Caco-2 (cell line): Measurements from ENCODE around the gene KRT77. TPM values are rescaled to one million over a fixed set of nuclear protein-coding genes. Genes with fewer than 3 reads are reported as not detected.
"Not testable (repeated sequence)": the region's sequence is repeated elsewhere in the genome, so short reads cannot be mapped to it uniquely, and the experiment has no call there.

Source experiments
- BruUV-seq: library from RNA; stranded (reverse); fragments of 400-500 nt; replicated peaks from 2 replicates; lab custom pipeline; 2021; lab: Mats Ljungman, UMichigan
- CTCF ChIA-PET: fragments of 300-600 bp; sonication (Branson Sonifier 250); formaldehyde crosslinking; loops from one replicate; lab custom pipeline; 2022; ENCODE audit warnings: antibody characterized with exemption; lab: Charles Lee
- POLR2A ChIA-PET: fragments of 300-600 bp; sonication (Branson Sonifier 250); formaldehyde crosslinking; loops from one replicate; lab custom pipeline; 2022; ENCODE audit warnings: antibody characterized with exemption; lab: Charles Lee
- DNase-seq, 2 experiments: peaks; one replicate each; pipeline versions ENCODE4 v3.0.0 to v3.0.0-alpha.2; 2020 to 2022
- H3K27me3 ChIP-seq: replicated peaks from 2 replicates; pipeline ENCODE4 v1.6.0; 2011; ENCODE audit warnings: low read length; ENCODE audit not compliant: control insufficient read depth, insufficient read depth
- H3K36me3 ChIP-seq: 2 replicates; pipeline ENCODE4 v1.5.1; 2011; ENCODE audit warnings: low read length; ENCODE audit not compliant: control insufficient read depth, insufficient read depth
- H3K4me1 ChIP-seq: fragments of 250-450 bp; sonication (Bioruptor Pico); 2 replicates; pipeline ENCODE4 v1.5.1; 2020; ENCODE audit warnings: mild to moderate bottlenecking
- H3K4me3 ChIP-seq: 2 replicates; pipeline ENCODE4 v1.5.1; 2011; ENCODE audit warnings: low read depth, mild to moderate bottlenecking, control low read depth, low read length
- H3K9me3 ChIP-seq: fragments of 250-450 bp; sonication (Bioruptor Pico); 2 replicates; pipeline ENCODE4 v1.5.1; 2020; ENCODE audit warnings: mild to moderate bottlenecking, moderate library complexity
- H3K27ac Mint-ChIP-seq: one replicate; pipeline ENCODE4 v1.8.0; 2022; ENCODE audit warnings: mixed read lengths; ENCODE audit not compliant: unreplicated experiment
- H3K27me3 Mint-ChIP-seq: one replicate; pipeline ENCODE4 v1.8.0; 2022; ENCODE audit warnings: mixed read lengths; ENCODE audit not compliant: insufficient read depth, unreplicated experiment
- H3K36me3 Mint-ChIP-seq: one replicate; pipeline ENCODE4 v1.8.0; 2022; ENCODE audit warnings: mild to moderate bottlenecking, mixed read lengths; ENCODE audit not compliant: insufficient read depth, unreplicated experiment
- H3K4me1 Mint-ChIP-seq: one replicate; pipeline ENCODE4 v1.8.0; 2022; ENCODE audit warnings: low read depth, mixed read lengths; ENCODE audit not compliant: unreplicated experiment
- H3K4me3 Mint-ChIP-seq: one replicate; pipeline ENCODE4 v1.8.0; 2022; ENCODE audit warnings: mild to moderate bottlenecking, moderate library complexity, mixed read lengths; ENCODE audit not compliant: unreplicated experiment
- H3K9me3 Mint-ChIP-seq: one replicate; pipeline ENCODE4 v1.8.0; 2022; ENCODE audit warnings: mixed read lengths; ENCODE audit not compliant: unreplicated experiment
- intact Hi-C: fragments of 100-400 bp; cut with micrococcal nuclease; formaldehyde crosslinking; loops from one replicate; pipeline ENCODE4 v1.10.0; 2022; ENCODE audit not compliant: unreplicated experiment
- total RNA-seq: library from RNA; stranded (reverse); gene quantifications from 2 replicates; pipeline ENCODE4 v1.2.3, GENCODE V29; 2022
- TF ChIP-seq, protein P1 (sequence below), 2 experiments: fragments of 200-600 bp in 1 of 2; IDR thresholded peaks; 1 replicate in 1 of 2; 2 replicates in 1 of 2; pipeline versions ENCODE4 v1.5.1 to v1.8.0; 2011 to 2022; ENCODE audit warnings: antibody characterized with exemption in 1 of 2, control low read depth in 1 of 2, inconsistent platforms in 1 of 2, low read depth in 1 of 2, low read length in 1 of 2, mild to moderate bottlenecking in 1 of 2, moderate library complexity in 1 of 2; ENCODE audit not compliant: insufficient read depth in 1 of 2, severe bottlenecking in 1 of 2, unreplicated experiment in 1 of 2

Gene KRT77
- total RNA-seq, 1 experiment from 2014 or later = not detected

DNA sequence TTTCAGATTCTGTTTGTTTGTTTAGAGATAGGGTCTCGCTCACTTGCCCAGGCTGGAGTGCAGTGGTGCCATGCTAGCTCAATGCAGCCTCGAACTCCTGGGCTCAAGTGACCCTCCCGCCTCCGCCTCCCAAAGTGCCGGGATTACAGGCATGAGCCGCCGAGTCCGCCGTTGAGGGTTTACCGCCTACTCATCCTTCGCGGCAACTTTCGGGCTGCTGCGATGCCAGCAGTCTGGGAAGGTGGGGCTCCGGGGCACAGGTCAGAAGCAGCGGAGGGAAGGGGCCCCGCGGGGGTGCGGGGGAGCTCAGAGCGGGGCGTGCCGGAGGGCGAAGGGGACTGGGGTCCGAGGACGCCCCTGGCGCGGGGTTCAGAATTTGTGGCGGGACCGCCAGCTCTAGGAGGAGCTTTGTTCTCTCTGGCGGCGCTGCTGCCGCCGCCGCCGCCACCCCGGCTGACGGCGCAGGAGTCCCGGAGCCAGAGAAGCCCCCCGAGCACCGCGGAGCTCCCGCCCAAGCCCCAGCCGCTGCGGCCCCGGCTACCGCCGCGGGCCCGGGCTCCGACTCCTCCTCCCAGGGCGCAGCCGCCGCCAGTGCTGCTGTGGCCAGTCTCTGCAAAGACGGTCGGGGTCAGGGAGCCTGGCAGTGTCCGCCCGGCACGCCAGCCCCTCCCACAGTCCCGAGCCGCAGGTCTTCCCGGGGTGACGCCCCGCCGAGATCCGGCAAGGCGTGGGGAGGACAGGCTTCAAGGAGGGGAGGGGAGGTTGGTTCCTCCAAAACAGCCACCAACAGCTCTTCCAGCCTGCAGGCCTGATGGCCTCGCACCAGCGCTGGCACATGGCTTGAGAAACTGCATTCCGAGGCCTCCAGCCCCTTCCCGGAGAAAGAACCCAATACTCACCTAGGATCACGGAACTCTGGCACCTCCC is 10.9 kb upstream of the KRT77 start:
- no peaks in the 10 kb centered on the region for H3K36me3 Mint-ChIP-seq
- Histone ChIP-seq H3K36me3 (no peaks in the 10 kb centered on the region), H3K9me3 (no peaks in the 10 kb centered on the region), H3K4me3 (no peak overlapping the region), H3K27me3 (no peaks in the 10 kb centered on the region), H3K4me1 (no peaks in the 10 kb centered on the region)
- ChIA-PET POLR2A (no interaction called here), CTCF (no interaction called here)
- no peaks in the 10 kb centered on the region for H3K4me1 Mint-ChIP-seq
- BruUV-seq = no TSS peak
- intact Hi-C loops = no loop called here
- no peaks in the 10 kb centered on the region for H3K9me3 Mint-ChIP-seq
- no peak overlapping the region for H3K4me3 Mint-ChIP-seq
- TF ChIP-seq, protein P1, sequence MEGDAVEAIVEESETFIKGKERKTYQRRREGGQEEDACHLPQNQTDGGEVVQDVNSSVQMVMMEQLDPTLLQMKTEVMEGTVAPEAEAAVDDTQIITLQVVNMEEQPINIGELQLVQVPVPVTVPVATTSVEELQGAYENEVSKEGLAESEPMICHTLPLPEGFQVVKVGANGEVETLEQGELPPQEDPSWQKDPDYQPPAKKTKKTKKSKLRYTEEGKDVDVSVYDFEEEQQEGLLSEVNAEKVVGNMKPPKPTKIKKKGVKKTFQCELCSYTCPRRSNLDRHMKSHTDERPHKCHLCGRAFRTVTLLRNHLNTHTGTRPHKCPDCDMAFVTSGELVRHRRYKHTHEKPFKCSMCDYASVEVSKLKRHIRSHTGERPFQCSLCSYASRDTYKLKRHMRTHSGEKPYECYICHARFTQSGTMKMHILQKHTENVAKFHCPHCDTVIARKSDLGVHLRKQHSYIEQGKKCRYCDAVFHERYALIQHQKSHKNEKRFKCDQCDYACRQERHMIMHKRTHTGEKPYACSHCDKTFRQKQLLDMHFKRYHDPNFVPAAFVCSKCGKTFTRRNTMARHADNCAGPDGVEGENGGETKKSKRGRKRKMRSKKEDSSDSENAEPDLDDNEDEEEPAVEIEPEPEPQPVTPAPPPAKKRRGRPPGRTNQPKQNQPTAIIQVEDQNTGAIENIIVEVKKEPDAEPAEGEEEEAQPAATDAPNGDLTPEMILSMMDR (IDR thresholded peaks at IDR 0.05; ENCODE audit: insufficient read depth in 1 of 2, low read depth in 1 of 2, low read length in 1 of 2, severe bottlenecking in 1 of 2, unreplicated experiment in 1 of 2) = no peak
- H3K27me3 Mint-ChIP-seq = no peaks in the 10 kb centered on the region
- H3K27ac Mint-ChIP-seq = no peak overlapping the region
- DNase-seq = no peak

DNA sequence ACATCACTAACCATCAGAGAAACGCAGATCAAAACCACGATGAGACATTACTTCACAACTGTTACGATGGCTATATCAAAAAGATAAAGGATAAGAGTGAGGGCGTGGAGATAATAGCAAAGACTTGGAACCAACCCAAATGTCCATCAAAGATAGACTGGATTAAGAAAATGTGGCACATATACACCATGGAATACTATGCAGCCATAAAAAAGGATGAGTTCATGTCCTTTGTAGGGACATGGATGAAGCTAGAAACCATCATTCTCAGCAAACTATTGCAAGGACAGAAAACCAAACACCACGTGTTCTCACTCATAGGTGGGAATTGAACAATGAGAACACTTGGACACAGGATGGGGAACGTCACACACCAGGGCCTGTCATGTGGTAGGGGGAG is 8.8 kb upstream of the KRT77 start:
- intact Hi-C loops, H3K36me3 Mint-ChIP-seq, H3K27ac Mint-ChIP-seq, DNase-seq, H3K36me3 ChIP-seq, H3K4me1 Mint-ChIP-seq, BruUV-seq, H3K9me3 Mint-ChIP-seq, POLR2A ChIA-PET, H3K4me1 ChIP-seq, H3K4me3 ChIP-seq, H3K9me3 ChIP-seq, H3K4me3 Mint-ChIP-seq, H3K27me3 ChIP-seq, H3K27me3 Mint-ChIP-seq, CTCF ChIA-PET: not testable (repeated sequence)

DNA sequence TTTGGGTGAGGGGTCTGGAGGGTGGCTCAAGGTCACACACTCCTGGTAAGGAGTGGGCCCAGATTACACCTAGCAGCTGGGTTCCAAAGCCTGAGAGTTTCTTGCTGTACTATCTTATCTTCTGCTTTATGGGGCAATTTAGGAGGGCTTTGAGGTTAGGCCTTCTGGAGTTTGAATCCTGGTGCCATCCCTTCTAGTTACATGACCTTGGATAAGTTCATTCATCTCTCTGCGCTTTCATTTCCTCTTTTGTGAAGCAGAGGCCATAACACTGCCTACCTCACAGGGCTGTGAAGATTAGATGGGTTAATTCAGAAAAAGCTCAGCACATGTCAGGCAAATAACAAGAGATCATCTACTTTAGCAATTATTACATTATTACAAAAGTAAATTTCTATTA is 7.4 kb upstream of the KRT77 start:
- H3K27me3 Mint-ChIP-seq = no peaks in the 10 kb centered on the region
- Histone ChIP-seq H3K27me3 (no peaks in the 10 kb centered on the region), H3K36me3 (no peaks in the 10 kb centered on the region), H3K9me3 (no peaks in the 10 kb centered on the region), H3K4me3 (no peak overlapping the region), H3K4me1 (no peaks in the 10 kb centered on the region)
- BruUV-seq = no TSS peak
- no peak for DNase-seq
- no peaks in the 10 kb centered on the region for H3K4me1 Mint-ChIP-seq
- H3K9me3 Mint-ChIP-seq = no peaks in the 10 kb centered on the region
- POLR2A ChIA-PET = no interaction called here
- CTCF ChIA-PET = no interaction called here
- TF ChIP-seq, protein P1 (IDR thresholded peaks at IDR 0.05; ENCODE audit: insufficient read depth in 1 of 2, low read depth in 1 of 2, low read length in 1 of 2, severe bottlenecking in 1 of 2, unreplicated experiment in 1 of 2) = no peak
- H3K4me3 Mint-ChIP-seq = no peak overlapping the region
- no peaks in the 10 kb centered on the region for H3K36me3 Mint-ChIP-seq
- intact Hi-C loops = no loop called here
- no peak overlapping the region for H3K27ac Mint-ChIP-seq
